Heart left ventricle (tissue), 16 donors: Measurements from ENCODE around the gene DEPP1. TPM values are rescaled to one million over a fixed set of nuclear protein-coding genes. Genes with fewer than 3 reads are reported as not detected.

Experiments
- ATAC-seq, 4 donors: fragments of 200-7000 bp; cut with Tn5 transposase; one replicate each; pipeline ENCODE4 v1.9.1; 2020 to 2022; ENCODE audit warnings: moderate library complexity in 4 of 4, mild to moderate bottlenecking in 3 of 4, moderate number of reproducible peaks in 1 of 4
- DNase-seq, 5 donors: peaks; one replicate each; pipeline ENCODE4 v3.0.0-alpha.2; 2020
- H3K27ac ChIP-seq, 12 donors: fragments of 200-600 bp; sonication (generic) in 4 of 12; one replicate each; pipeline versions ENCODE4 v1.5.0 to v1.8.0; 2016 to 2022; ENCODE audit warnings: mild to moderate bottlenecking in 2 of 12
- H3K27me3 ChIP-seq, 9 donors: fragments of 200-600 bp; sonication (generic) in 2 of 9; one replicate each; pipeline versions ENCODE4 v1.5.1 to v1.8.0; 2016 to 2022; ENCODE audit warnings: mild to moderate bottlenecking in 3 of 9
- H3K36me3 ChIP-seq, 9 donors: fragments of 200-600 bp; sonication (generic) in 2 of 9; one replicate each; pipeline versions ENCODE4 v1.5.0 to v1.8.0; 2018 to 2022; ENCODE audit warnings: mild to moderate bottlenecking in 2 of 9
- H3K4me1 ChIP-seq, 12 donors: fragments of 200-600 bp; sonication (generic) in 4 of 12; one replicate each; pipeline versions ENCODE4 v1.5.0 to v1.8.0; 2016 to 2022; ENCODE audit warnings: mild to moderate bottlenecking in 3 of 12
- H3K4me3 ChIP-seq, 12 donors: fragments of 200-600 bp; sonication (generic) in 4 of 12; one replicate each; pipeline versions ENCODE4 v1.5.0 to v1.8.0; 2017 to 2022; ENCODE audit warnings: mild to moderate bottlenecking in 9 of 12, moderate library complexity in 4 of 12
- H3K9me3 ChIP-seq, 12 donors: fragments of 200-600 bp; sonication (generic) in 4 of 12; one replicate each; pipeline versions ENCODE4 v1.5.0 to v1.8.0; 2016 to 2022; ENCODE audit warnings: mild to moderate bottlenecking in 1 of 12
- CTCF ChIP-seq, 12 donors: fragments of 200-600 bp; sonication (generic) in 4 of 12; IDR thresholded peaks; one replicate each; pipeline versions ENCODE4 v1.5.0 to v1.8.0; 2018 to 2022; ENCODE audit warnings: antibody characterized with exemption in 12 of 12, mild to moderate bottlenecking in 5 of 12
- POLR2A ChIP-seq, 2 donors: fragments of 450-650 bp; IDR thresholded peaks; one replicate each; pipeline ENCODE4 v1.6.1; 2017; ENCODE audit warnings: antibody characterized with exemption in 2 of 2, mild to moderate bottlenecking in 2 of 2, moderate library complexity in 2 of 2
- WGBS, 4 donors: extraction: QIAGEN DNeasy Blood & Tissue Kit in 2 of 4; methylation state at CpG; one replicate each; pipeline versions ENCODE4 v1.1.5 to v1.1.7; 2013 to 2018; 5-methylcytosine and 5-hydroxymethylcytosine counted together
- intact Hi-C, 10 donors: fragments of 100-400 bp; cut with DNase I; formaldehyde crosslinking; loops; one replicate each; pipeline versions ENCODE4 v1.11.1 to v1.14.2; 2022
- polyA plus RNA-seq, 2 donors: library from polyadenylated mRNA; stranded (reverse); fragments of 200-250 nt; gene quantifications; one replicate each; pipeline ENCODE4 v1.2.3, GENCODE V29; 2013
- total RNA-seq, 9 donors: library from RNA; depleted of rRNA in 2 of 9; stranded (reverse); fragments of >200 nt in 2 of 9; fragmentation: NEBNext Ultra II Directional in 3 of 9; extraction: Animal tissue kit (Norgen Biotek cat#: 25700) in 3 of 9; gene quantifications; one replicate each; pipeline versions ENCODE4 v1.1.0 to v1.2.4, GENCODE V29; 2016 to 2023
- donor health status: ischemic (EF 13 %, LVEDD 7.1; RV severe dilation, severe dysfunction).
- donor health status: healthy with polysubstance abuse.
- donor health status: DM: no; HTN: yes; CAD: no.
- donor health status: DM: no; HTN: no; CAD: no.
- donor health status: ischemic (EF 25% LVEDD 6.9; RV normal size, moderate dysfunction).
- donor health status: ischemic (EF 25% LVEDD 5.7; RV mildly dilated, moderate dysfunction).
- donor health status: healthy.
- donor health status: DM: yes; HTN: yes; CAD: no.
- donor health status: ischemic (EF 35%, LVEDD 5.7; RV mildly dilated, moderate dysfunction).
- donor health status: nonischemic (EF 11% LVEDD 7.7; RV severe dilation, severe dysfunction).
- donor health status: DM: yes; HTN: yes; CAD: no.
- donor health status: PGD.
- donor health status: ischemic (EF 29% LVEDD 5.4; RV normal size, mild dysfunction).
- donor health status: nonischemic (EF 23%, LVEDD 6.1; RV moderate dilation, normal function).

The DEPP1 gene
- total and polyA plus RNA-seq, 11 donors, result 11.0 to 76.5 (median 22.7) TPM

GRCh38 chr10:44931621-44932516 is 46.7 kb downstream of the DEPP1 start:
- intact Hi-C loops, result loop anchor here (1.0 to 5.0 kb wide), 9 partner anchors 27 to 77 kb away; partner anchors contain the start of genes DEPP1 (in 1 of the 10) and RASSF4 (in 1 of the 10)
- DNase-seq, result peak in 2 of 5 donors; percentile 15 to 56
- no peak overlapping the region for H3K4me3 ChIP-seq
- ATAC-seq, result no peak
- TF ChIP-seq POLR2A (IDR thresholded peaks at IDR 0.05), result no peak
- TF ChIP-seq CTCF (IDR thresholded peaks at IDR 0.05), result no peak
- 86 to 92% (median 91%) methylated on average over 7 to 10 of the region's 10 CpGs for whole genome bisulfite sequencing, 4 donors
- no peaks in the 10 kb centered on the region for H3K27me3 ChIP-seq
- peaks cover 0 to 46% (median 39%) of the 10 kb centered on the region in 12 donors for H3K4me1 ChIP-seq
- no peaks in the 10 kb centered on the region for H3K36me3 ChIP-seq
- no peak overlapping the region for H3K27ac ChIP-seq
- H3K9me3 ChIP-seq, result no peaks in the 10 kb centered on the region

GRCh38 chr10:44930904-44931620 is 47.5 kb downstream of the DEPP1 start:
- intact Hi-C loops, result loop anchor here in 3 of 10 donors (5.0 kb wide), 3 partner anchors 41 to 61 kb away; partner anchors contain the start of gene DEPP1 (in 1 of the 3)

GRCh38 chr10:44929356-44930255 is 49.0 kb downstream of the DEPP1 start:
- intact Hi-C loops, result loop anchor here in 3 of 10 donors (5.0 kb wide), 3 partner anchors 43 to 63 kb away; partner anchors contain the start of gene DEPP1 (in 1 of the 3)
- 81 to 95% (median 88%) methylated on average over 8 of the region's 8 CpGs for WGBS, 4 donors
- Histone ChIP-seq H3K4me1 (peaks cover 0 to 24% (median 20%) of the 10 kb centered on the region in 12 donors), H3K27ac (no peak overlapping the region), H3K27me3 (no peaks in the 10 kb centered on the region), H3K36me3 (no peaks in the 10 kb centered on the region), H3K9me3 (no peaks in the 10 kb centered on the region), H3K4me3 (no peak overlapping the region)
- peak in 1 of 5 donors; percentile 15 for DNase-seq
- TF ChIP-seq CTCF (IDR thresholded peaks at IDR 0.05) (no peak), POLR2A (IDR thresholded peaks at IDR 0.05) (no peak)
- ATAC-seq, result no peak

More at GRCh38 chr10:44930904-44931620, 47.5 kb downstream of the DEPP1 start:
- no peaks in the 10 kb centered on the region for H3K36me3 ChIP-seq
- TF ChIP-seq CTCF (IDR thresholded peaks at IDR 0.05) (no peak), POLR2A (IDR thresholded peaks at IDR 0.05) (no peak)
- no peaks in the 10 kb centered on the region for H3K9me3 ChIP-seq
- no peak overlapping the region for H3K4me3 ChIP-seq
- peaks cover 0 to 39% (median 35%) of the 10 kb centered on the region in 12 donors for H3K4me1 ChIP-seq
- H3K27ac ChIP-seq, result no peak overlapping the region
- no peak for ATAC-seq
- peak in 1 of 5 donors; percentile 9 for DNase-seq
- H3K27me3 ChIP-seq, result no peaks in the 10 kb centered on the region
- WGBS, 4 donors, result 83 to 92% (median 91%) methylated on average over 4 of the region's 4 CpGs
